ENCODE data around the gene HNRNPUL1.
A peak's percentile ranks its signal among the peaks of the same experiment; 100 is the strongest.

HNRNPUL1 gene

DNA sequence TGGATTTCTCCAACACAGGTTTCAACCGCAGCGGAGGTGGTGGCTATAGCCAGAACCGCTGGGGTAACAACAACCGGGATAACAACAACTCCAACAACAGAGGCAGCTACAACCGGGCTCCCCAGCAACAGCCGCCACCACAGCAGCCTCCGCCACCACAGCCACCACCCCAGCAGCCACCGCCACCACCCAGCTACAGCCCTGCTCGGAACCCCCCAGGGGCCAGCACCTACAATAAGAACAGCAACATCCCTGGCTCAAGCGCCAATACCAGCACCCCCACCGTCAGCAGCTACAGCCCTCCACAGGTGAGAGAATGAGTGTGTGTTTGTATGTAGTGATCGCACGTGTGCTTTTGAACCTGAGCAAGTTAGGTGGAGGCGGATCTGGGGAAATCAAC lies 39.8 kb downstream of the HNRNPUL1 start:
- DNase-seq (ENCODE audit: low read depth), result no peak
- TF ChIP-seq, protein P1, sequence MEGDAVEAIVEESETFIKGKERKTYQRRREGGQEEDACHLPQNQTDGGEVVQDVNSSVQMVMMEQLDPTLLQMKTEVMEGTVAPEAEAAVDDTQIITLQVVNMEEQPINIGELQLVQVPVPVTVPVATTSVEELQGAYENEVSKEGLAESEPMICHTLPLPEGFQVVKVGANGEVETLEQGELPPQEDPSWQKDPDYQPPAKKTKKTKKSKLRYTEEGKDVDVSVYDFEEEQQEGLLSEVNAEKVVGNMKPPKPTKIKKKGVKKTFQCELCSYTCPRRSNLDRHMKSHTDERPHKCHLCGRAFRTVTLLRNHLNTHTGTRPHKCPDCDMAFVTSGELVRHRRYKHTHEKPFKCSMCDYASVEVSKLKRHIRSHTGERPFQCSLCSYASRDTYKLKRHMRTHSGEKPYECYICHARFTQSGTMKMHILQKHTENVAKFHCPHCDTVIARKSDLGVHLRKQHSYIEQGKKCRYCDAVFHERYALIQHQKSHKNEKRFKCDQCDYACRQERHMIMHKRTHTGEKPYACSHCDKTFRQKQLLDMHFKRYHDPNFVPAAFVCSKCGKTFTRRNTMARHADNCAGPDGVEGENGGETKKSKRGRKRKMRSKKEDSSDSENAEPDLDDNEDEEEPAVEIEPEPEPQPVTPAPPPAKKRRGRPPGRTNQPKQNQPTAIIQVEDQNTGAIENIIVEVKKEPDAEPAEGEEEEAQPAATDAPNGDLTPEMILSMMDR (conservative IDR thresholded peaks at IDR 0.05; ENCODE audit: low read depth, low read length), result no peak
- no peak overlapping the region for H3K4me3 ChIP-seq (ENCODE audit: low read length)

DNA sequence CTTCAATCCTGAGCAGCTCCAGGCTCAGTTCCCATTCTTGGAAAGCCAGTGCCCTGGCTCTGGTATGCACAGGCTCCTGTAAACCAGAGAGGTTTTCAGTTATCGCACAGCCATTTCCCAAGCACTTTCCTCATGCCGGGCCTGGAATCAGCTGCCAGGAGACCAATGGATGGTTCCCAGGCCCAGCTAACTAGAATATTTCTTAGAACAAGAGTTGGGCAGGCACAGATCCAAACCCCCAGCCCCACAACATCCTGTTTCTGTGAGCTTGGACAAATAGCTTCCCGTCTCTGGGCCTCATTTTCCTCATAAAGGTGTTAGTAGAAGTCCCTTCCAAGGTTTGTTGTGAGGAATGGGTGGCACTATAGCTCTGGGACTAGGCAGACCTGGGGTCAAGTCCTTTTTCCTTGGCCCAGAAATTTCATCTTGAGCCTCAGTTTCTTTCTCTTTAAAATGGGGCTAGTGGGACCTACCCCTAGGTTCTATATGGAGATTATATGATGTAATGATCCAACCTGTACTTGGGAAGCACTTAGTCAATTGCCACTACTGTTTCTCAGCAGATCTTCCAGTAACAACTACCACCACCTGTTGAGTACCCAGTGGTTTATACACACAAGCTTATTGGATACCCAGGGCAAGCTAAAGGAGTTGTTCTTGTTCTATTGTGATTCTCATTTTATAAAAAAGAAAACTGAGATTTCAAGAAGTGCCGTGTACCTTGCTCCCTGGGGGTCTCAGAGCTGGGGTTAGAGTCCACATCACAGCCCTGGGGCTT lies 40.7 kb downstream of the HNRNPUL1 start:
- TF ChIP-seq, protein P1 (conservative IDR thresholded peaks at IDR 0.05; ENCODE audit: low read depth, low read length), result no peak
- no peak overlapping the region for H3K4me3 ChIP-seq (ENCODE audit: low read length)
- no peak for DNase-seq (ENCODE audit: low read depth)

DNA sequence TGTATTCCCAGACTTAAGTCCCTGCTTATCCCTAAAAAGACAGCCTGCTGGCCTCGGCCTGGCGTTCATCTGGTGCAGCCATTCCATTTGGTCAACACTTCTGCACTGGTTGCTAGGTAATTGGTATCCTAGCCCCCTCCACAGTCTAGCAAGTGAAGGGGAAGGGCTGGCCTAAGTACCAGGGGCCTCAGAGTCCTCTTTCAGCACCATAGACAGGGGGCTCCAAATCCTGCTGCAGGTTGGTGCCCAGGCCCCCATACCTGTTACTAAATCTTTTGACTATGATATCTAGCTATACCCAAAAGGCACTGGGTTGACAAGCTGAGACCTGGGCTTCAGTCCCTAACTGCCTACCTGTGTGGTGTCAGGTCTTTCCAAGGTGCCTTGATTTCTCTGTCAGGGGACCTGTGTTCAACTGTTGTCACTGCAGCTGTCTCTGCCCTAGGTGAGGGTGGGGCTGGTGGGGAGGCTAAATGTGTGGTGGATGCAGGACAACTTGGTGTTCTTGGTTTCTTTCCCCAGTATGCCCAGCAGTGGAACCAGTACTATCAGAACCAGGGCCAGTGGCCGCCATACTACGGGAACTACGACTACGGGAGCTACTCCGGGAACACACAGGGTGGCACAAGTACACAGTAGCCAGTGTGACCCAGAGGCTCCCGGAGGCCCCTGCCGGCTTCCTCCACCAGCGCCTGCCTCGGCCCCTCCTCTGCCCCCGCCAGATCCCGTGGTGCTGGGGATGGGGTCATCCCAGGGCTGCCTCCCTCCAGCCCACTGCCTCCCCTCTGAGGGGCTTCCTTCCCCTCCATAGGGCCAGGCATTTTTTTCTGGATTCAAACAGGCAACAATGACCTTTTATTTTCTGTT lies 42.0 kb downstream of the HNRNPUL1 start:
- TF ChIP-seq, protein P1 (conservative IDR thresholded peaks at IDR 0.05; ENCODE audit: low read depth, low read length), result no peak
- no peak for DNase-seq (ENCODE audit: low read depth)
- H3K4me3 ChIP-seq (ENCODE audit: low read length), result no peak overlapping the region

DNA sequence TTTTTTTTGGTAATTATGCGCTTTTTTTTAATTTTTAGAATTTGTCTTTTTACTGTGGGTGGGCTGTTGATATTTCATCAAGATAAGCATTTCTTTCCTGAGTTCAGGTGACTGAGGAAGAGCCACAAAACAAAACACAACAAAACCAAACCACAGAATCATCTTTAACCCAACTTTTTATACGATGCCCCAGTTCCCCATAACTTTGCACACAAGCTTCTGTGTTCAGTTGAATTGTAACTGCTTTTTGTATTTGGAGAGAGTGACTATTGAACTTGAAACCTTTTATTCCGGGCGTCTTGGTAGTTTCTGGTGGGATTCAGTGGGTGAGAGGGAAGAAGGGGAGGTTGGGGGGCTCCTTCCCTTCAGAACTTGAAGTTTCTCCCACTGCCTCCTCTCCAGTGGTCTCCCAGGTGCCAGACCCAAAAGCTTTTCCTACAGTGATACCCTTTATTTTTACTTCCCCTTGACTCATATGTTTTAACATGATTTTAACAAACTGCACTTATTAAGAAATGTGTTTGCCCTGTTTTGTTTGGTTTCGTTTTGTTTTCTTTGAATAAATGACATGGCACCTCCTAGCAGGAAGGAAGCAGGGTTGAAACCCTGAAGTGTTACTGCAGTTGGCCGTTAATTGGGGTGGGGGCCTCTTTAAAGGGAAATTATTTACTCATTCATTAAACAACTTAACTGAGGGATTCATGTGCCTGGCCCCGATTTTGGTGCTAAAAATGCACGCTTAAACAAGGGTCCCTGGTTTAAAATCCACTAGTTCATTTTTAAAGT lies 43.1 kb downstream of the HNRNPUL1 start:
- DNase-seq (ENCODE audit: low read depth), result no peak
- H3K4me3 ChIP-seq (ENCODE audit: low read length), result no peak overlapping the region
- TF ChIP-seq, protein P1 (conservative IDR thresholded peaks at IDR 0.05; ENCODE audit: low read depth, low read length), result no peak

DNA sequence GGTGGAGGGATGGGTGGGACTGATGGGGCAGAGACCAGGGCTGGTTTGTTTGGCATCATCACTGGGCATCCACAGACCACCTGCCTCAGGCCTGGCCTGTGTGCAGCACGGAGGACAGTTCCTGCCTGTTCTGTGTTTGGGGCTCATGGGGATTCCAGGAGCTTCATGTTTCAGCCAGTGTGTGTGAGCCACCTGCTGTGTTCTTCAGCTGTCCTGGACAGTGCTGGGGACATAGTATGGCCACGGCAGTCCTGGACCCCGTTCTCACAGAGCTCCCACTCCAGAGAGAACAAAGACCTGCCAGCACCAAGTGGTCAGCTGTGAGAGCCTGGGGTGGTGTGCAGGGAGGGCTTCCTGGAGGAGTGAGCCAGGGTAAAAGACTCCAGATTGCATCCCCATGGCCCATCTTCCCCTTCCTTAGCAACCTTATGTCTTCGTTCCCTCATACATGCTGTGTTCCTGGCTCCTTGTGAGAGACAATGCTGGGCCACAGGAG lies 43.8 kb downstream of the HNRNPUL1 start:
- no peak overlapping the region for H3K4me3 ChIP-seq (ENCODE audit: low read length)
- TF ChIP-seq, protein P1 (conservative IDR thresholded peaks at IDR 0.05; ENCODE audit: low read depth, low read length), result no peak
- no peak for DNase-seq (ENCODE audit: low read depth)

DNA sequence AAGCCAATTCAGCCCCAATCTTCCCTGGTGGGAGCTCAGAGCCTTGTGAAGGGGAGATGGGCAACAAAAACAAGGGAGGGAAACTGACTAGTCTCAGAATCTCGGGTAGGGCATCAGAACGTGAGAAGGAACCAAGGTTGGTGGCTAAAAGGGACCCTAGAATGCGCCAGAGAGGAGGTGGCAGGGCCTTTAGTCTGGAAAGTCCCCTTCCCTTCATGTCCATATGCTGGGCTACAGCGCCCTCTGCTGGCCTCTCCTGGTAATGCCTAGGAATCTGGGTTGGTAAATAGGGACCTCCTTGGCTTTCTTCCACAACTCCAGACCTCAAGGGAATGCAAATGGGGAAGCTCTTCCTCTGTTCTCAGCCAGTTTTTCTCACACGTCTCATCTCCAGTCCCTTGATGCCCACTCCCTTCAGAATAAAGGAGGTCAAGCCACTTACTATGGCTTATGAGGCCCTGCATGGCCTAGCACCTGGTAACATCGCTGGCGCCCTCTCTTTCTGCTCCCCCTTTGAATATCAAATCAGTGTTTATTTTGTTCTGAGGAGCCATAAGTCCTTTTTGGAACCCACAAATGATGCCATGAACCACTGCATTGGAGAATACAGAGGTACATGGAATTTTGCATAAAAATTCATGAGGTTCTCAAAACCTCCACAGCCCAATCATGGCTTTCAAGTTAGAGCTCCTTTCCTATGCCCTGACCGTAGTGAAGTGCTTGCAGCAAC lies 44.4 kb downstream of the HNRNPUL1 start:
- no peak for DNase-seq (ENCODE audit: low read depth)
- H3K4me3 ChIP-seq (ENCODE audit: low read length), result no peak overlapping the region
- TF ChIP-seq, protein P1 (conservative IDR thresholded peaks at IDR 0.05; ENCODE audit: low read depth, low read length), result peak; percentile 99

Data from retinal pigment epithelial cell (primary cell).